Hepatocyte (in vitro differentiated cells): ENCODE measurements around the gene PDE11A.

Source experiments
- EZH2 ChIP-seq: fragments of 200-600 bp; sonication (generic); IDR thresholded peaks from 2 replicates; pipeline ENCODE4 v1.6.1; 2016; ENCODE audit warnings: antibody characterized with exemption, mild to moderate bottlenecking, borderline replicate concordance
- EZH2phosphoT487 ChIP-seq: fragments of 200-600 bp; sonication (generic); IDR thresholded peaks from one replicate; pipeline ENCODE4 v1.6.1; 2018; ENCODE audit warnings: antibody characterized with exemption, mild to moderate bottlenecking, low read depth, moderate library complexity; ENCODE audit not compliant: unreplicated experiment, severe bottlenecking
- TF ChIP-seq, protein P1 (sequence below): fragments of 200-600 bp; sonication (generic); IDR thresholded peaks from 2 replicates; pipeline ENCODE4 v1.5.1; 2016; ENCODE audit warnings: antibody characterized with exemption, mild to moderate bottlenecking; ENCODE audit not compliant: poor library complexity

DNA sequence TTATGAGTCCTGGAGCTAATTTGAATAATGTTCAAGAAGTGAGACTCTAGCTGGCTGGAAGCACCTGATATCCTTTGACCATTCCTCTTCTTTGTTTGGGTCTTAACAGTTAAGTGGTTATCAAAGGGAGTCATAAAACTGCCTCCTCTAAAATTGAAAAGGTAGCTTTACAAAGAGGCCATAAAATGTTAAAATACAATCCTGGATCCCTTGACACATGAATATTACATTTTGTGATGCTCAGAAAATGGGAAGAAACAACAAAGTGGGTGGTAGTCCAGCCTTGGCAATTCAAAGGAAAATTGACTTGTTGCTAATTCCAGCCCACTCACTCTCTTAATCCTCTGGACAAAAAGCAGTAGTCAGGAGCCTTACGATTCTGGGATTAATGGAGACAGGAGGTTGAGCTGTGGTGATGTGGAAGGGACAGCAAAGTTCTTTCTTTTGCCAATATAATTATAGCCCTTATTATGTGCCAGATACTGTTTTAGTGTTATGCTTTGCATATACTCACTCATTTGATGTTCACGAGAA is 339.2 kb downstream of the PDE11A start:
- TF ChIP-seq, protein P1, sequence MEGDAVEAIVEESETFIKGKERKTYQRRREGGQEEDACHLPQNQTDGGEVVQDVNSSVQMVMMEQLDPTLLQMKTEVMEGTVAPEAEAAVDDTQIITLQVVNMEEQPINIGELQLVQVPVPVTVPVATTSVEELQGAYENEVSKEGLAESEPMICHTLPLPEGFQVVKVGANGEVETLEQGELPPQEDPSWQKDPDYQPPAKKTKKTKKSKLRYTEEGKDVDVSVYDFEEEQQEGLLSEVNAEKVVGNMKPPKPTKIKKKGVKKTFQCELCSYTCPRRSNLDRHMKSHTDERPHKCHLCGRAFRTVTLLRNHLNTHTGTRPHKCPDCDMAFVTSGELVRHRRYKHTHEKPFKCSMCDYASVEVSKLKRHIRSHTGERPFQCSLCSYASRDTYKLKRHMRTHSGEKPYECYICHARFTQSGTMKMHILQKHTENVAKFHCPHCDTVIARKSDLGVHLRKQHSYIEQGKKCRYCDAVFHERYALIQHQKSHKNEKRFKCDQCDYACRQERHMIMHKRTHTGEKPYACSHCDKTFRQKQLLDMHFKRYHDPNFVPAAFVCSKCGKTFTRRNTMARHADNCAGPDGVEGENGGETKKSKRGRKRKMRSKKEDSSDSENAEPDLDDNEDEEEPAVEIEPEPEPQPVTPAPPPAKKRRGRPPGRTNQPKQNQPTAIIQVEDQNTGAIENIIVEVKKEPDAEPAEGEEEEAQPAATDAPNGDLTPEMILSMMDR = no peak
- TF ChIP-seq EZH2 = no peak
- TF ChIP-seq EZH2phosphoT487 = no peak
